Measurements from ENCODE around the gene SCN10A.

SCN10A gene

GRCh38 chr3:38698760-38699159 is 117.3 kb downstream of the SCN10A start:
- Histone ChIP-seq H3K36me3 (no peaks in the 10 kb centered on the region), H3K27me3 (no peaks in the 10 kb centered on the region), H3K4me1 (no peaks in the 10 kb centered on the region), H3K4me3 (ENCODE audit: low read depth, low read length) (no peak overlapping the region), H3K9me3 (no peaks in the 10 kb centered on the region)
- no peak for TF ChIP-seq CTCF (IDR thresholded peaks at IDR 0.05; ENCODE audit: low read depth, low read length)
- no peak for DNase-seq

- no peak for TF ChIP-seq CTCF (IDR thresholded peaks at IDR 0.05; ENCODE audit: low read depth, low read length)
- H3K27me3 ChIP-seq: no peaks in the 10 kb centered on the region
- DNase-seq: no peak
- H3K4me3 ChIP-seq (ENCODE audit: low read depth, low read length): no peak overlapping the region
- no peaks in the 10 kb centered on the region for H3K4me1 ChIP-seq
- H3K36me3 ChIP-seq: no peaks in the 10 kb centered on the region
- no peaks in the 10 kb centered on the region for H3K9me3 ChIP-seq
Measured at GRCh38 chr3:38698061-38698460, 118.0 kb downstream of the SCN10A start.

- Histone ChIP-seq H3K27me3 (no peaks in the 10 kb centered on the region), H3K9me3 (no peaks in the 10 kb centered on the region), H3K4me3 (ENCODE audit: low read depth, low read length) (no peak overlapping the region), H3K4me1 (no peaks in the 10 kb centered on the region), H3K36me3 (no peaks in the 10 kb centered on the region)
- no peak for DNase-seq
- TF ChIP-seq CTCF (IDR thresholded peaks at IDR 0.05; ENCODE audit: low read depth, low read length): no peak
Measured at GRCh38 chr3:38696034-38696433, 120.0 kb downstream of the SCN10A start.

- Histone ChIP-seq H3K9me3 (no peaks in the 10 kb centered on the region), H3K4me3 (ENCODE audit: low read depth, low read length) (no peak overlapping the region), H3K27me3 (no peaks in the 10 kb centered on the region), H3K36me3 (no peaks in the 10 kb centered on the region), H3K4me1 (no peaks in the 10 kb centered on the region)
- no peak for TF ChIP-seq CTCF (IDR thresholded peaks at IDR 0.05; ENCODE audit: low read depth, low read length)
- no peak for DNase-seq
Measured at GRCh38 chr3:38690185-38690584, 125.8 kb downstream of the SCN10A start.

- Histone ChIP-seq H3K36me3 (no peaks in the 10 kb centered on the region), H3K27me3 (no peaks in the 10 kb centered on the region), H3K4me1 (no peaks in the 10 kb centered on the region), H3K9me3 (no peaks in the 10 kb centered on the region), H3K4me3 (ENCODE audit: low read depth, low read length) (no peak overlapping the region)
- DNase-seq: no peak
- TF ChIP-seq CTCF (IDR thresholded peaks at IDR 0.05; ENCODE audit: low read depth, low read length): no peak
Measured at GRCh38 chr3:38689774-38690173, 126.2 kb downstream of the SCN10A start.

GRCh38 chr3:38689346-38689745 is 126.7 kb downstream of the SCN10A start:
- no peaks in the 10 kb centered on the region for H3K9me3 ChIP-seq
- no peak for DNase-seq
- no peaks in the 10 kb centered on the region for H3K4me1 ChIP-seq
- no peak for TF ChIP-seq CTCF (IDR thresholded peaks at IDR 0.05; ENCODE audit: low read depth, low read length)
- no peaks in the 10 kb centered on the region for H3K36me3 ChIP-seq
- H3K4me3 ChIP-seq (ENCODE audit: low read depth, low read length): no peak overlapping the region
- H3K27me3 ChIP-seq: no peaks in the 10 kb centered on the region
